ENCODE measurements around the gene LILRB2.
"Not testable (repeated sequence)": the region's sequence is repeated elsewhere in the genome, so short reads cannot be mapped to it uniquely, and the experiment has no call there.

The LILRB2 gene

DNA sequence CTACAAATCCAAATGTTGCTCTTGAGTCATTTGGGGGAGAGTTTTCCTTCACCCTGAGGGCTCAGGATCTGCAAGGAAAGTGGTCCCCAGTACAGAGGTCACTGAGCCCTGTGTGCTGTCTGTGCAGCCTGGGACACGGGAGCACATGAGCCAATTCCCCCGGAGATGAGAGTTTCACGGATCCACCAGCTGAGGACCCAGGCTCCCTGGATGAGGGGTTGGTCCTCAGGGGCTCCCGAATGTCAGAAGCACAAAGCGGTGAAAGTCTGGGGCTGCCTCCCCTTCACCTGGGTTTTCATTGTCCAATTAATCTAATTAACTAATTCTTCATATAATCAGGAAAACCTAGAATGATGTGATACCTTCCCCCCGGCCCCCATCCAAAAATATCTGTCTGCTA, 13.6 kb upstream of the LILRB2 start:
- Mint-ChIP-seq H3K36me3 (peaks cover 0 to 3% of the 10 kb centered on the region in 2 donors), H3K4me1 (peaks cover 18 to 27% of the 10 kb centered on the region in 2 donors), H3K27ac (no peak overlapping the region), H3K4me3 (no peak overlapping the region), H3K27me3 (peaks cover 44 to 58% of the 10 kb centered on the region in 2 donors), H3K9me3 (peaks cover 0 to 5% of the 10 kb centered on the region in 2 donors)
- ATAC-seq (replicated peaks) (no peak), DNase-seq (no peak)

DNA sequence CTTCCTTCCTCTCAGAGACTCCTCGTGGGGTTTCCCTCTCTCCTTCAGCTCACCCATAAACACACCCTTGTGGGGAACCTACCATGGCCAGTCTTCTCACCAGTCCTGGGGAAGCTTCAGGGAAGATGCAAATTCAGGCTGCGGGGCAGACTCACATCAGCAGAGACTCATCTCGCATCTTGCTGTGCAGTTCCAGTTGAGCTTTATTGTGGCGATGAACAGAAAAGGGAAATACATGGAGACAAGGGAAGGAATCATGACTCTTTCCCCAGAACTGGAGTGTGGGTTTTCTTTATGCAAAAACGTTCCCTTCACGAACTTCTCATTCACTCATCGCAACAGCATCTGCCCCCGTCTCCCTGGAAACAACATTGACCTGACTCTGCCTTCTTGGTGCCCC, 8.2 kb upstream of the LILRB2 start:
- H3K4me1 Mint-ChIP-seq, result peaks cover 42 to 63% of the 10 kb centered on the region in 2 donors
- not testable (repeated sequence) for H3K9me3 Mint-ChIP-seq, DNase-seq, H3K36me3 Mint-ChIP-seq
- peak; percentile 28 to 43 for ATAC-seq (replicated peaks)
- H3K27me3 Mint-ChIP-seq, result peaks cover 44 to 60% of the 10 kb centered on the region in 2 donors
- H3K27ac Mint-ChIP-seq, result peak overlapping the region; percentile 4
- peak overlapping the region in 1 of 2 donors; percentile 0 for H3K4me3 Mint-ChIP-seq

DNA sequence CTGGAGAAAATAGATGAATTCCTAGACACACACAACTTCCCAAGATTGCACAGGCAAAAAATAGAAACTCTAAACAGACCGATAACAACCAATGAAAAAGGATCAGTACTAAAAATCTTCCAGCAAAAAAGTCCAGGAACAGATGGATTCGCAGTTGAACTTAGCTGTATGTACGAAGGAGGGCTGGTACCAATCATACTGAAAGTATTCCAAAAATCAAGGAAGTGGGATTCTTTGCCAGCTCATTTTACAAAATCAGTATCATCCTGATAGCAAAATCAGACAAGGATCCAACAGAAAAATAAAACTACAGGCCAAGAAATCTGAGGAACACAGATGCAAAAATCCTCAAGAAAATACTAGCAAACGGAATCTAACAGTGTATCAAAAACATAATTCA, 6.5 kb upstream of the LILRB2 start:
- no peak for DNase-seq
- Mint-ChIP-seq H3K36me3 (no peaks in the 10 kb centered on the region), H3K27me3 (peaks cover 28 to 43% of the 10 kb centered on the region in 2 donors), H3K27ac (no peak overlapping the region), H3K9me3 (no peaks in the 10 kb centered on the region), H3K4me1 (peaks cover 54 to 80% of the 10 kb centered on the region in 2 donors), H3K4me3 (no peak overlapping the region)
- ATAC-seq (replicated peaks), result no peak

DNA sequence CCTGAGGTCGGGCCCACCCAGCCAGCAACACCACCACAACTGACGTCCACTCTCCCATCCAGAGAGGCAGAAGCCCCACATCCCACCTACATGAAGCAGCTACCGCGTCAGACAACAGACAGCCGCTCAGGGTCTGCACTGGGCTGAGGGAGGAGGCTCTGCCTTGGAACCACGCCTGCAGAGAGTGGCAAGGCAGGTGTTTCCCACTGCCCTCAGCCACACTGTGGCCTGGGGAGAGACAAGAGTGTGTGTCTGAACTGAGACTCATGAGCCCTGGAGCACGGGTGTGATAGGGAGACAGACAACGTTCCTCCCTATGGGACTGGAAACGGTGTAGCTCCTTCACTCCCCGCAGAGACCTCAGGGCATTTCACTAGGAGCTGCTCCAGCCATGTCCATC, 5.4 kb upstream of the LILRB2 start:
- not testable (repeated sequence) for DNase-seq, H3K36me3 Mint-ChIP-seq, H3K9me3 Mint-ChIP-seq
- H3K27ac Mint-ChIP-seq, result peak overlapping the region; percentile 94
- peak; percentile 48 to 55 for ATAC-seq (replicated peaks)
- H3K4me1 Mint-ChIP-seq, result peaks cover 61 to 92% of the 10 kb centered on the region in 2 donors
- peaks cover 22 to 38% of the 10 kb centered on the region in 2 donors for H3K27me3 Mint-ChIP-seq
- H3K4me3 Mint-ChIP-seq, result peak overlapping the region in 1 of 2 donors; percentile 75

DNA sequence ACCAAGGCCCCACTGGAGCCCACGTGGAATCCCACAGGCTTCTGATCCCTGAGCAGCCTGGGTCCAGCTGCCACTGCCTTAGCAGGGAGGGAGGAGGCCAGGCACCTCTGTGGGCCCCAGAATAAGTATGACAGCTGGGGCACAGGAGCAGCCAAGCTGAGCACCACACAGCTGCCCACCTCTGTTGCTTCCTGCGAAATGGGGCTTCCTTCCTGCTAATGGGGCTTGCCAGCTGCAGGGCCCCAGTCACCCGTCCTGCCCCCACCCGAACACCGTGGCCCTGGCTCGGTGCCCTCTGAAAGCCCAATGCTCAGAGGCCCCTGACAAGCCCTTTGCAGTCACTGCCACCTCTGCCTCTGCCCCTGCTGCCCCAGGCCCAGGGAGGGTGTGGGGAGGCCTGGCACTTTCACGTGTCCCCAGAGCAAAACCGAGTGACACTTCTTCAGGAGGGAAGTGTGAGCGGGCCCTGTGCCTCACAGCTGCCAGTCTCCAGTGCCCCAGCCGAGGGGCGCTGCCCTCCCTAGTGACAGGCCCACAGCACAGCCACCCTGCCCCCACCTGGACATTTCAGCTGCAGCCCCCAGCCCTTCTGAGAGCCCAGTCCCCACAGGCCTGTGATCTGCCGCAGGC, 4.6 kb upstream of the LILRB2 start:
- H3K4me1 Mint-ChIP-seq, result peaks cover 66 to 95% of the 10 kb centered on the region in 2 donors
- peak overlapping the region; percentile 94 for H3K27ac Mint-ChIP-seq
- peak overlapping the region in 1 of 2 donors; percentile 4 for H3K4me3 Mint-ChIP-seq
- not testable (repeated sequence) for H3K9me3 Mint-ChIP-seq, H3K36me3 Mint-ChIP-seq
- peak; percentile 63 for DNase-seq
- peaks cover 26 to 40% of the 10 kb centered on the region in 2 donors for H3K27me3 Mint-ChIP-seq
- ATAC-seq (replicated peaks), result peak; percentile 74 to 83

DNA sequence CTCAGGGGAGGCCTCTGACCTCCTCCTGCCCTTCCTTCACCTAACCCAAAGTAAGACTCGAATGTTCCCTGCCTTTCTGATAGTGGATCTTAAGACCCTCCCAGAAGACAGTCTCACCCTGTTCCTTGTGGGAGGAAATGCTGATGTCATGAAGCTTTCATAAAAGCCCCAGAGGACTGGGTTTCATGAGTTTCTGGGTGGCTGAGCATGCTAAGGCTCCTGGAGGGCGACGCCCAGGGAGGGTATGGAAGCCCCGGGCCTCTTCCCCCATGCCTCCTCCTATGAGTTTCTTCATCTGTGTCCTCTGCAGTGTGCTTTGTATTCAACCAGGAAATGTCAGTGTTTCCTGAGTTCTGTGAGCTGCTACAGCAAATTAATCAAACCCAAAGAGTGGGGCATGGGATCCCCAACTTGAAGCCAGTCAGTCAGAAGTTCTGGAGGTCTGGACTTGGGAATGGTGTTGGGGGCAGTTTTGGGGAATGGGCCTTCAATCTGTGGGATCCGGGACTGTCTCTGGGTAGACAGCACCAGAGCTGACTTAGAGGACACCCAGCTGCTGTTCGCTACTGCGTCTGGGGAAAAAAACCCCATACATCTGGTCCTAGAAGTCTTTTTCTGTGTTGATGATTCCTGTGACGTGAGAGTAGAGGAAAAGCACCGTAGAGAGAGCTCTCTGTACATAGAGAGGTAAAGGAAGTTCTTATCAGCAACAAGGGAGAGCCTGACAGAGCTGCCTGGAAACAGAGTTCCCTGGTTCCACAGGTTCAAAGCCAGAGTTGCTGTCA, 2.0 kb upstream of the LILRB2 start:
- Mint-ChIP-seq H3K27ac (peak overlapping the region; percentile 48), H3K4me3 (no peak overlapping the region), H3K27me3 (peaks cover 43 to 55% of the 10 kb centered on the region in 2 donors), H3K9me3 (no peaks in the 10 kb centered on the region), H3K4me1 (peaks cover 56 to 86% of the 10 kb centered on the region in 2 donors), H3K36me3 (no peaks in the 10 kb centered on the region)
- peak; percentile 22 to 26 for ATAC-seq (replicated peaks)
- no peak for DNase-seq

DNA sequence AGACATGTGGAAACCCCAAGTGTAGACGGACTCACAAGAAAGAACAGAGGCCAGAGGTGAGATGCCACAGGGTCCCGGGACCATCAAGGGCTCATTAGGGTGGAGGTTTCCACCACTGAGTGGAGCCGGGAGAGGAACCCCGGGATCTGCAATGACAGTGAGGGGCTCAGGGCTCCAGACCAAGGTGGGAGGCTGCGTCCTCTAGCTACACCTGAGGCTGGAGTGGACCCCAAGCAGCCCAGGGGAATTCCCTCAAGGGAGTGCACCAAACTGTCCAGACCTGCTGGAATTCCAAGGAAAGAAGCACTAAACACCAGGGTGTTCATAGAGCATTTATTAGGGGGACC, 792 bp upstream of the LILRB2 start:
- Mint-ChIP-seq H3K4me1 (peaks cover 50 to 76% of the 10 kb centered on the region in 2 donors), H3K27me3 (peaks cover 32 to 50% of the 10 kb centered on the region in 2 donors)
- not testable (repeated sequence) for H3K4me3 Mint-ChIP-seq; H3K27ac Mint-ChIP-seq; ATAC-seq (replicated peaks); H3K36me3 Mint-ChIP-seq; H3K9me3 Mint-ChIP-seq; DNase-seq

DNA sequence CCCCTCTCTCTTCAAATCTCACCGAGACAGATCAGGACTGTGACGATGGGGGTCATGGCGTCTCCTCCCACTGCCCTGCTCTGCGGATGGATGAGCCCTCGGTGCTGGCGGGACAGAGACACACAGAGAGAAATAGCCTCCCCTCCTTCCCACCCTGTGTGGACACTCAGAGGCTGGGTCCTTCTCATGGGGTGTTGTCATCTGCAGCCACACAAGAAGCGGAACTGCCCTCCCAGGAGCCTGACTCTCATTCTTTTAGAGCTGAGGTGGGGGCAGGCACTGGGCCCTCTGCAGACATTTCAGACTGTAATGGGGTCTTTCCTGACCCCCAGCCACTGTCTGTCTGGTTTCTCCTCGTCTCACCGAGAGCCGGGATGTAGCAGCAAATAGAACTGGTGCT, 469 bp downstream of the LILRB2 start:
- Mint-ChIP-seq H3K4me1 (peaks cover 40 to 64% of the 10 kb centered on the region in 2 donors), H3K27ac (peak overlapping the region; percentile 10), H3K4me3 (peak overlapping the region; percentile 18 to 45), H3K27me3 (peaks cover 34 to 54% of the 10 kb centered on the region in 2 donors)
- ATAC-seq (replicated peaks), result peak; percentile 21
- not testable (repeated sequence) for H3K36me3 Mint-ChIP-seq, H3K9me3 Mint-ChIP-seq, DNase-seq

DNA sequence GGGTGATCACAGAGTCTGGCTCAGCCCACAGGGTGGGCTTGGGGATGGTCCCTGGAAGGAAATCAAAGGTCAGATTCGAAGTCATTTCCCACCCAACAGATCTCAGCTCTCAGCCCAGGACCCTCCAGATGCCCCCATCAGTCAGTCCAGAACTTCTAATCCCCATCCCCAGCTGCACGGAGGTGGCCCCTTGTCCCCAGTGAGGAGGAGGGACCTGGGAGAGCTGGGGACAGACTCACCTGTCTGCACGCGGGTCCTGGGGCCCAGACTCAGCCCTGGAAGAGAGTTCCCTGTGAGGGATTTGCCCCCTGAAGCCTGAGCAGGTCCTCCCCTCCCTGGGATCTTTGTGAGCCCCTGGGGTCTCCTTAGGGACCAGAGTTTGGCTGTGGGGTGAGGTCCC, 885 bp downstream of the LILRB2 start:
- not testable (repeated sequence) for H3K9me3 Mint-ChIP-seq; H3K36me3 Mint-ChIP-seq; H3K4me3 Mint-ChIP-seq; ATAC-seq (replicated peaks); DNase-seq
- Mint-ChIP-seq H3K27me3 (peaks cover 37 to 58% of the 10 kb centered on the region in 2 donors), H3K27ac (peak overlapping the region; percentile 69), H3K4me1 (peaks cover 39 to 60% of the 10 kb centered on the region in 2 donors)

DNA sequence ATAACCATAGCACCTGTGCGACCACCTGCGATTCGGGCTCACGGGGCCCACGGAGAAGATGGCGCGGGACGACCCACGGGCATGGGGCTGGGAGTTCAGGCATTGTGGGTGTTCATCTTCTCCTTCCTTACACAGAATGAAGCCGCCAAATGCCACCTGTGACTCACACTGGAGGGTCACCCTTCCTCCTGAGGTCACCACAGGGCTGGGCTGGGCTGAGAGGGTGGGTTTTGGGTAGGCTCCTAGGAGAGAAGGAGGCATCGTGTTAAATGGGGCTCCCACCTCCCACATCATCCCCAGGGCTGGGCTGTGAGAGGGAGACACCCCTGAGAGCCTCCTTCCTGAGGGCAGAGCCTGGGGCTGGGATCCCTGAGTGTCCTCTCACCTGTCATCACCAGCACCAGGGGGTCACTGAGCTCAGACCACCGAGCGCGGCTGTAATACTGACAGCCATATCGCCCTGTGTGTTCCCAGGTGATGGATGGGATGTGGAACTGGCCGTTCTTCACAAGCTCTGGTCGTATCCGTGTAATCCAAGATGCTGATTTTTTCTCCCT, 1.4 kb downstream of the LILRB2 start:
- ATAC-seq (replicated peaks) (no peak), DNase-seq (no peak)
- peaks cover 36 to 54% of the 10 kb centered on the region in 2 donors for H3K4me1 Mint-ChIP-seq
- peak overlapping the region; percentile 69 for H3K27ac Mint-ChIP-seq
- H3K9me3 Mint-ChIP-seq, result no peaks in the 10 kb centered on the region
- H3K4me3 Mint-ChIP-seq, result no peak overlapping the region
- no peaks in the 10 kb centered on the region for H3K36me3 Mint-ChIP-seq
- peaks cover 39 to 62% of the 10 kb centered on the region in 2 donors for H3K27me3 Mint-ChIP-seq

DNA sequence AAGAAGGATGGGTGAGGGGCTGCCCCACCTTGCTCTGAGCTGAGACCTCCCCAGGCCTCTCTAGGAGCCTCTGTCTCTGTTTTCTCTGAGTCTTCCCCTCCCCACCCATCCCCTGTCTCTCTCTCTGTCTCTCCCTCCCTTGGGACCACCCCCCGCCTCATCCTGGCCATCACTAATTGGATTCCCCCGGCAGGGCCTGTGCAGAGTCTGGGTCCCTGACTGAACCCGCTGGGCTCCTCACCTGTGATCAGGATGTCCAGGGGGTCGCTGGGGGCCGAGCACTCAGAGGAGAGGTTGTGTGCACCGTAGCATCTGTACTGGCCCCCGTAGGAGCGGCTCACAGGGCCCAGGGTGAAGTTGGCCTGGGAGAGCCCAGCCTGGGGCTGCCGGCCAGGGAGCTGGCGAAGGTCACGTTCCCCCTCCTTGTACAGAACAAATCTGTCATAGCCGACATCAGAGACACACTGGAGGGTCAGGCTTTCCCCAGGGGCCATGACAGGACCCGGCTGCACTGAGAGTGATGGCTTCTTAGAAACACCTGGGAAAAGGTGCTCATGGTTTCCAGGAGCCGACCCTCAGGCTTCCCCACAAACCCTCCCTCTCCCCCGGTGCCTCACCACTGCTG, 2.2 kb downstream of the LILRB2 start:
- not testable (repeated sequence) for ATAC-seq (replicated peaks); H3K36me3 Mint-ChIP-seq; DNase-seq; H3K9me3 Mint-ChIP-seq; H3K4me3 Mint-ChIP-seq; H3K27ac Mint-ChIP-seq
- Mint-ChIP-seq H3K27me3 (peaks cover 47 to 70% of the 10 kb centered on the region in 2 donors), H3K4me1 (peaks cover 32 to 49% of the 10 kb centered on the region in 2 donors)

DNA sequence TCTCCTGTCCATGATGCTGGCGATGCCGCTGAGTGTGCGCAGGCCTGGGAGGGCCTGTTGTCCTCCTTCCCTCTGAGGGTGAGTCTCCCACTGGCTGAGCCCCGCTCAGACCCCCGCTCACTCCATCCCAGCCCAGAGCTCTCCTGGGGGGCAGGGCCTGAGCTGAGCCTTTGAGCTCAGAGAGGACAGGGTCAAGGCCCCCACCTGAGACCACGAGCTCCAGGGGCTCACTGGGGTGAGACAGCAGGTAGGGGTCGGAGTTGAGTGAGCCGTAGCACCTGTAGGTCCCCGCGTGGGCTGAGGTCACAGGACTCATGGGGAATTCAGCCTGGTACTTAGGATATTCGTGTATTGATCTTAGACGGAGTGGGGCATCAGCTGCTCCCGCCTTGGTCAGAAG, 2.9 kb downstream of the LILRB2 start:
- not testable (repeated sequence) for DNase-seq; ATAC-seq (replicated peaks); H3K4me3 Mint-ChIP-seq; H3K36me3 Mint-ChIP-seq; H3K9me3 Mint-ChIP-seq
- peaks cover 51 to 75% of the 10 kb centered on the region in 2 donors for H3K27me3 Mint-ChIP-seq
- peaks cover 29 to 43% of the 10 kb centered on the region in 2 donors for H3K4me1 Mint-ChIP-seq
- H3K27ac Mint-ChIP-seq, result peak overlapping the region; percentile 57

DNA sequence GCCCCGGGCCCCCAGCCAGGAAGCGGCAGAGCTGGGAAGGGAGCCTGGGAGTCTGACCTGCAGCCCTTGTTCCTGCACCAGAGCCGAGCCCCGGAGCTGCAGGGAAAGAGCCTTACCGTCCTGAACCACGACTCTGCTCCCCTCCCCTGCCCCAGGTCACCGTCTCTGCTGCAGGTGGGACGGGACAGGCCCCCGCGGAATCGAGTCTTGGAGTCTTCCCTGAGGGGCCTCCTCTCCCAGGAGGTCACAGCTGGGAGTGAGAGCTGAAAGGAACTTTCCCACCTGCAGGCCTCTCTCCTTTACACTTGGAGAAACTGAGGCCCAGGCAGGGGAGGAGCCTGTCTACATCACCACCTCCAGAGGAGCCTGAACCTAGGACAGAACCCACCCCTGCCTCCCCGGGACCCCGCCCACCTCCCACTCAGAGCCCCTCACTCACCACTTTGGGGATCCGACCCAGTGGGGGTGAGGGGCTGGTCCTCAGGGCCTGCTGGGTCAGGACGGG, 3.7 kb downstream of the LILRB2 start:
- not testable (repeated sequence) for H3K36me3 Mint-ChIP-seq
- peaks cover 22 to 40% of the 10 kb centered on the region in 2 donors for H3K4me1 Mint-ChIP-seq

DNA sequence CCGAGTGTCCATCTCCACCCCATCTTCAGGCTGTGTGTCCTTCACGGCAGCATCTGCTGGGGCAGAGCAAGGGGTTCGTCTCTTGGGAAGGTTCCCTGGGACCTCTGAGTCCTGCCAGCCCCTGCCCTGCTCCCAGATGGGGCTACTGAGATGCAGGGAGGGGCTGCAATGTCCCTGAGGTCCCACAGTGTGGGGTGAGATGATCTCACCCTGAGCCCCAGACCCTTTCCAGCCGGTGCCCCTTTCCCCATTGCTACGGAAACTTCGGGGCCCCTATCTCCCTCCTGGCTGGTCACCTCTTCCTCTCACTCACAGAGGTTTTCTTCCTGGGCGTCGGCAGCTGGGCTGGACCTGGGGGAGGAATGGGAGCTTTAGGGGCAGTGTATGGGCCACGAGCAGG, 5.0 kb downstream of the LILRB2 start:
- H3K27me3 Mint-ChIP-seq, result peaks cover 65 to 83% of the 10 kb centered on the region in 2 donors
- no peak overlapping the region for H3K4me3 Mint-ChIP-seq
- H3K4me1 Mint-ChIP-seq, result peaks cover 17 to 32% of the 10 kb centered on the region in 2 donors
- no peaks in the 10 kb centered on the region for H3K9me3 Mint-ChIP-seq
- H3K27ac Mint-ChIP-seq, result no peak overlapping the region
- ATAC-seq (replicated peaks), result no peak
- no peaks in the 10 kb centered on the region for H3K36me3 Mint-ChIP-seq
- DNase-seq, result no peak

More for the DNA sequence above, 3.7 kb downstream of the LILRB2 start:
- H3K27ac Mint-ChIP-seq; ATAC-seq (replicated peaks); DNase-seq; H3K4me3 Mint-ChIP-seq; H3K9me3 Mint-ChIP-seq: not testable (repeated sequence)
- H3K27me3 Mint-ChIP-seq, result peaks cover 54 to 78% of the 10 kb centered on the region in 2 donors
